ENCODE measurements around the gene FAM187B.
"Not testable (repeated sequence)": the region's sequence is repeated elsewhere in the genome, so short reads cannot be mapped to it uniquely, and the experiment has no call there.

DNA sequence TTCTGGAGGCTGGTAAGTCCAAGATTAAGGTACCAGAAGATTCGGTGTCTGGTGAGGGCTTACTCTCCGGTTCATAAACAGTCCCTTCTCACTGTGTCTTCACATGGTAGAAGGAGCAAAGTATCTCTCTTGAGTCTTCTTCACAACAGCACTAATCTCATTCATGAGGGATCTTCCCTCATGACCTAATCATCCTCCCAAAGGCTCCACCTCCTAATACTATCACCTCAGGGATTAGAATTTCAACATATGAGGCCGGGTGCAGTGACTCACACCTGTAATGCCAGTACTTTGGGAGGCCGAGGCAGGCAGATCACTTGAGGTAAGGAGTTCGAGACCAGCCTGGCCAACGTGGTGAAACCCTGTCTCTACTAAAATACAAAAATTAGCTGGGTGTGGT lies 31.7 kb downstream of the FAM187B start:
- TF ChIP-seq CTCF, POLR2A, EP300 (IDR thresholded peaks at IDR 0.05): not testable (repeated sequence)

Measured in sigmoid colon (tissue), 4 donors.